ENCODE measurements around the gene FAM162A. TPM values are rescaled to one million over a fixed set of nuclear protein-coding genes. Genes with fewer than 3 reads are reported as not detected.

FAM162A gene
- total RNA-seq, 4 donors from 2014 or later = 9.9 to 24.2 (median 17.8) TPM

DNA sequence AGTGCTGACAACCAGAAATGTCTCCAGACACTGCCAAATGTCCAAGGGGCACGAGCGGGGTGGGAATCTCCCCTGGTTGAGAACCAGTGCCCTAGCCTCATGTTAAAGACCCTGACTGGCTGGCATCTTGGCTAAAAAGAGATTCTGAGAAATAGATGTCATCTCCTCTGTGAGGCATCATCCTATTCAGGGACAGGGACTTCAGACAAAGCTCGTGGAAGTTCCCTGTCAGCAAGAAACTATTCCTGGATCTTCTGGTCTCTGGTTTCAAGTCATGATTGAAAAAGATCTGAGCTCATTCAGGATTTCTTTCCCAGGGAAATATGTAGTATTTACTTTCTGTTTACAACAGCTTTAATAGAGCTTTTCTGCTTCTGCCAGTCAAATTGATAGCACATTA is 21.0 kb downstream of the FAM162A start:
- no peaks in the 10 kb centered on the region for H3K4me1 ChIP-seq
- no peak overlapping the region for H3K4me3 ChIP-seq
- no peak overlapping the region for H3K27ac ChIP-seq
- H3K9me3 ChIP-seq = no peaks in the 10 kb centered on the region
- H3K27me3 ChIP-seq = no peaks in the 10 kb centered on the region
- no peak for TF ChIP-seq POLR2A (IDR thresholded peaks at IDR 0.05)
- TF ChIP-seq CTCF (IDR thresholded peaks at IDR 0.05) = no peak
- DNase-seq = no peak
- H3K36me3 ChIP-seq = peaks cover 0 to 64% (median 0%) of the 10 kb centered on the region in 3 donors

- TF ChIP-seq CTCF (IDR thresholded peaks at IDR 0.05) (no peak), POLR2A (IDR thresholded peaks at IDR 0.05) (no peak)
- DNase-seq = no peak
- no peaks in the 10 kb centered on the region for H3K27me3 ChIP-seq
- H3K27ac ChIP-seq = no peak overlapping the region
- H3K36me3 ChIP-seq = peaks cover 0 to 73% (median 0%) of the 10 kb centered on the region in 3 donors
- no peak overlapping the region for H3K4me3 ChIP-seq
- H3K4me1 ChIP-seq = no peaks in the 10 kb centered on the region
- no peaks in the 10 kb centered on the region for H3K9me3 ChIP-seq
Measured at GRCh38 chr3:122406198-122406597, 22.2 kb downstream of the FAM162A start.

- TF ChIP-seq POLR2A (IDR thresholded peaks at IDR 0.05) (no peak), CTCF (IDR thresholded peaks at IDR 0.05) (no peak)
- Histone ChIP-seq H3K36me3 (peaks cover 0 to 74% (median 0%) of the 10 kb centered on the region in 3 donors), H3K27ac (no peak overlapping the region), H3K4me1 (no peaks in the 10 kb centered on the region), H3K9me3 (no peaks in the 10 kb centered on the region), H3K4me3 (no peak overlapping the region), H3K27me3 (no peaks in the 10 kb centered on the region)
- no peak for DNase-seq
Measured at GRCh38 chr3:122407946-122408345, 24.0 kb downstream of the FAM162A start.

- Histone ChIP-seq H3K4me1 (peaks cover 0 to 11% (median 0%) of the 10 kb centered on the region in 4 donors), H3K27ac (peak overlapping the region in 1 of 4 donors; percentile 33), H3K4me3 (no peak overlapping the region), H3K36me3 (peaks cover 0 to 63% (median 0%) of the 10 kb centered on the region in 3 donors), H3K9me3 (no peaks in the 10 kb centered on the region), H3K27me3 (no peaks in the 10 kb centered on the region)
- no peak for DNase-seq
- TF ChIP-seq POLR2A (IDR thresholded peaks at IDR 0.05) (no peak), CTCF (IDR thresholded peaks at IDR 0.05) (no peak)
Measured at GRCh38 chr3:122409446-122409845, 25.5 kb downstream of the FAM162A start.

DNA sequence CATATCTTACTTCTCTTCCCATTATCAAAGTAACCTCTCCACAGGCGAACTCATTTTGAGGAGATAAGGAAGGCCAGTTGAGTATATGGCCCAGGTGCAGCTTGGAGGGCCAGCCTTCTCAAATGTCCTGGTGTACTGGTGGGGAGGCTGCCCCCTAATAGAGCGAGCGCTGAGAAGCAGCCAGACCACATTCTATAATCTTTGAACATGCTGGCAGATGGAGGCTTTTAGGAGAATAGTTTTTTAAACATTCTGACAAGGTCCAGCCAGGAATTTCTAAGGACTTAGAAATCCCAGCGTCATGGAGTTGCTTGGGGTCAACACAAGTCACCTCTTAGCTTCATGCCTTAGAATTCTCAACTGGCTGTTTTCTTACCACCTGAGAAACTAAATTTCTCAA is 26.1 kb downstream of the FAM162A start:
- Histone ChIP-seq H3K36me3 (peaks cover 0 to 63% (median 0%) of the 10 kb centered on the region in 3 donors), H3K4me1 (peaks cover 0 to 17% (median 3%) of the 10 kb centered on the region in 4 donors), H3K9me3 (no peaks in the 10 kb centered on the region), H3K4me3 (no peak overlapping the region), H3K27me3 (no peaks in the 10 kb centered on the region), H3K27ac (no peak overlapping the region)
- TF ChIP-seq CTCF (IDR thresholded peaks at IDR 0.05) = no peak
- no peak for TF ChIP-seq POLR2A (IDR thresholded peaks at IDR 0.05)
- no peak for DNase-seq

DNA sequence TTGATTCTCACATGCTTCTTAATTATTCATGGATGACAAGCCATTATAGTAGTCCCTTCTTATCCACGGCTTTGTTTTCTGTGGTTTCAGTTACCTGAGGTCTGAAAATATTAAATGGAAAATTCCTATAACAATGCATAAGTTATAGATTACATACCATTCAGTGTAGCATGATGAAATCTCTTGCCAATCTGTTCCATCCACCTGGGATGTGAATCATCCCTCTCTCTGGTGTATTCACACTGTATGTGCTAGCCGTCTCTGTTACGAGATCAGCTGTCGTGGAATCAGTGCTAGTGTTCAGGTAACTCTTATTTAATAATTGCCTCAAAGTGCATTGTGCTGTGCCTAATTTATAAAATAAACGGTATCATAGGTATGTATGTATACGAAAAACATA is 26.7 kb downstream of the FAM162A start:
- Histone ChIP-seq H3K27ac (no peak overlapping the region), H3K4me1 (peaks cover 0 to 19% (median 5%) of the 10 kb centered on the region in 4 donors), H3K9me3 (no peaks in the 10 kb centered on the region), H3K4me3 (no peak overlapping the region), H3K27me3 (no peaks in the 10 kb centered on the region), H3K36me3 (peaks cover 0 to 58% (median 0%) of the 10 kb centered on the region in 3 donors)
- no peak for DNase-seq
- TF ChIP-seq CTCF (IDR thresholded peaks at IDR 0.05) = no peak
- no peak for TF ChIP-seq POLR2A (IDR thresholded peaks at IDR 0.05)

Data from Peyer's patch (tissue), 4 donors.